CD4-positive, alpha-beta T cell (primary cell): ENCODE results near the gene NTNG2. TPM values are rescaled to one million over a fixed set of nuclear protein-coding genes. Genes with fewer than 3 reads are reported as not detected.
A peak's percentile ranks its signal among the peaks of the same experiment; 100 is the strongest.

ENCODE experiments used
- ATAC-seq: fragments of 200-7000 bp; cut with Tn5 transposase; one replicate; pipeline ENCODE4 v1.10.0; 2022; ENCODE audit warnings: mild to moderate bottlenecking; ENCODE audit not compliant: poor library complexity
- CTCF ChIA-PET: fragments of 350-600 bp; sonication (Branson Sonifier 250); formaldehyde crosslinking; loops from one replicate; lab custom pipeline; 2021; ENCODE audit warnings: antibody characterized with exemption, inconsistent platforms; lab: Charles Lee
- POLR2A ChIA-PET: fragments of 350-600 bp; sonication (Branson Sonifier 250); formaldehyde crosslinking; loops from one replicate; lab custom pipeline; 2021; ENCODE audit warnings: antibody characterized with exemption, inconsistent platforms; lab: Charles Lee
- DNase-seq, 14 experiments: peaks; one replicate each; pipeline ENCODE4 v3.0.0-alpha.2; 2013 to 2020; ENCODE audit warnings: mixed read lengths in 2 of 14
- H3K27ac ChIP-seq, 2 donors: one replicate each; pipeline versions ENCODE4 v1.5.1 to v1.7.0; 2013; ENCODE audit warnings: low read length in 2 of 2, low read depth in 1 of 2, mild to moderate bottlenecking in 1 of 2
- H3K27me3 ChIP-seq, 2 experiments: 1 replicate in 1 of 2; 2 replicates in 1 of 2; pipeline versions ENCODE4 v1.6.1 to v1.7.0; 2013; ENCODE audit warnings: low read length in 2 of 2, control low read depth in 1 of 2, mild to moderate bottlenecking in 1 of 2, moderate library complexity in 1 of 2; ENCODE audit not compliant: insufficient read depth in 2 of 2, control insufficient read depth in 1 of 2
- H3K36me3 ChIP-seq: one replicate; pipeline ENCODE4 v1.6.1; 2013; ENCODE audit warnings: low read length, control low read depth; ENCODE audit not compliant: insufficient read depth
- H3K4me1 ChIP-seq: one replicate; pipeline ENCODE4 v1.6.1; 2013; ENCODE audit warnings: low read length, control low read depth; ENCODE audit not compliant: insufficient read depth
- H3K4me3 ChIP-seq: one replicate; pipeline ENCODE4 v1.5.1; 2013; ENCODE audit warnings: mild to moderate bottlenecking, low read length, moderate library complexity
- H3K9me3 ChIP-seq, 2 experiments: 1 replicate in 1 of 2; 2 replicates in 1 of 2; pipeline versions ENCODE4 v1.6.1 to v1.7.0; 2013; ENCODE audit warnings: low read length in 2 of 2, mild to moderate bottlenecking in 2 of 2, control low read depth in 1 of 2, moderate library complexity in 1 of 2; ENCODE audit not compliant: control insufficient read depth in 1 of 2, insufficient read depth in 1 of 2
- H3K27ac Mint-ChIP-seq: one replicate; pipeline ENCODE4 v1.8.0; 2020; ENCODE audit warnings: mixed read lengths
- H3K27me3 Mint-ChIP-seq: one replicate; pipeline ENCODE4 v1.8.0; 2021; ENCODE audit warnings: mixed read lengths
- H3K36me3 Mint-ChIP-seq: one replicate; pipeline ENCODE4 v1.8.0; 2021; ENCODE audit warnings: low read depth, mixed read lengths
- H3K4me1 Mint-ChIP-seq: one replicate; pipeline ENCODE4 v1.8.0; 2021; ENCODE audit warnings: low read depth, mixed read lengths
- H3K4me3 Mint-ChIP-seq: one replicate; pipeline ENCODE4 v1.8.0; 2020; ENCODE audit warnings: mild to moderate bottlenecking, mixed read lengths
- H3K9me3 Mint-ChIP-seq: one replicate; pipeline ENCODE4 v1.8.0; 2020; ENCODE audit warnings: mixed read lengths
- CTCF ChIP-seq: fragments of 200-600 bp; IDR thresholded peaks from one replicate; pipeline ENCODE4 v1.8.0; 2022; ENCODE audit warnings: antibody characterized with exemption, mild to moderate bottlenecking
- intact Hi-C, 2 experiments: fragments of 100-400 bp; cut with DNase I in 1 of 2; cut with micrococcal nuclease in 1 of 2; formaldehyde crosslinking; loops; one replicate each; pipeline versions ENCODE4 v1.15.1 to v1.9.0; 2023 to 2025; cut with DNase I, micrococcal nuclease
- total RNA-seq, 174 experiments: library from RNA in 2 of 174; stranded (reverse) in 2 of 174; gene quantifications; one replicate each; pipeline ENCODE4 v1.2.3 and lab custom pipeline; 2021 to 2026

Gene NTNG2
- total RNA-seq, 2 experiments from 2014 or later: 2.2 to 2.6 TPM

DNA sequence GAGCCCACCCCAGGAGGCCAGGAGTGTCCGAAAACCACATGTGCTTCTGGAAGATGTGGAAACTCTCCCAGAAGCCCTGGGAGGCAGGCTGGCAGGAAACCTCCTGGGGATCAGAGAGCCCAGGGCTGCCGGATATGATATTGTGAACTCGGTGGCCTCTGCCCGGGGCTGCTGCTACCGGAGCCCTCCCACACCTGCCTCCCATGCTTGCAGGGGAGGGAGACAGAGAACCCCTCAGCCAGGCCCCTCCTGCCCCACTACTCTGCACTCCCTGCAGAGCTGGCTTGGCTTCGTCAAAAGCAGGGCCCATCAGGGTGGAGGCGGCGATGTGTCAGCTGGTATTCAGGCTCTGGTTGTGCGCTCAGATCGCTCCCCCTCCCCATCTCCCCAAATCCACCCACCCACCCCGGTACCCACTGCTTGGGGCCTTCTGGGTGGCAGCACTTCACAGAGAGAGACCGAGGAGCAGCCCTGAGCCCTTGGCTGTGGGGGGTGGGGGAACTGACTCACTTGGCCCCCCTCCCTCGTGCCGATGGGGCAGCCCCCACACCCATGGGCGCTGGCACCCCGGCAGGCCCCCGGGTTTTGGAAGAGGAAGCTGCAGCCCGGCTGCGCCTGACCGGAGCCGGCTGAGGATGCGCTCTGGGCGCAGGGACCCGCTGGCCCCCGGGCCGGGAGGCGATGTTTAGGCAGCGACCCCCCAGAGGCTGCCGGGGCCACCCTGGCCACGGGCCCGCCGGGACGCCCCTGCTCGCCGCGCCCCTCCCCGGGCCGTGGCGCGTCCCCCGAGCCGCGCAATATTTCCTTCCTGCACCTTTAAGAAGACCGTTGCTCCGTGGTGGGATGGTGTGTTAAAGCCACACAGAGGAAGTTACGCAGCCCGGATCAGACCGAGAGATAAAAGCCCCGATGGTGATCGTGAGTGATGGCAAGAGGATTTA is 786 bp upstream of the NTNG2 start:
- Histone ChIP-seq H3K4me3 (peak overlapping the region; percentile 52), H3K27me3 (peaks cover 27 to 44% of the 10 kb centered on the region in 2 experiments), H3K9me3 (no peaks in the 10 kb centered on the region), H3K4me1 (peaks cover 29% of the 10 kb centered on the region), H3K36me3 (no peaks in the 10 kb centered on the region), H3K27ac (no peak overlapping the region)
- CTCF ChIA-PET: no interaction called here
- H3K4me3 Mint-ChIP-seq: peak overlapping the region; percentile 97
- intact Hi-C loops: loop anchor here in 1 of 2 experiments (10.0 kb wide), 1 partner anchor 396 kb away; no protein-coding TSS in a partner anchor
- peaks cover 58% of the 10 kb centered on the region for H3K27me3 Mint-ChIP-seq
- DNase-seq (peak; percentile 26 to 80 (median 38)), ATAC-seq (peak; percentile 67)
- H3K9me3 Mint-ChIP-seq: no peaks in the 10 kb centered on the region
- no peak overlapping the region for H3K27ac Mint-ChIP-seq
- H3K36me3 Mint-ChIP-seq: peaks cover 5% of the 10 kb centered on the region
- peaks cover 16% of the 10 kb centered on the region for H3K4me1 Mint-ChIP-seq
- POLR2A ChIA-PET: interaction anchor here (0.6 kb wide), 1 partner anchor 1217 kb away, joined by 3 read pairs; no protein-coding TSS in a partner anchor
- no peak for TF ChIP-seq CTCF

- intact Hi-C loops: loop anchor here in 1 of 2 experiments (10.0 kb wide), 1 partner anchor 398 kb away; no protein-coding TSS in a partner anchor
- Histone ChIP-seq H3K27me3 (peaks cover 42 to 62% of the 10 kb centered on the region in 2 experiments), H3K27ac (no peak overlapping the region), H3K9me3 (peaks cover 0 to 4% of the 10 kb centered on the region in 2 experiments), H3K4me1 (peaks cover 29% of the 10 kb centered on the region), H3K4me3 (peak overlapping the region; percentile 64), H3K36me3 (no peaks in the 10 kb centered on the region)
- peak in 1 of 14 experiments; percentile 18 for DNase-seq
- POLR2A ChIA-PET: interaction anchor here (0.6 to 1.0 kb wide), 5 partner anchors 78 to 1448 kb away, joined by 3 to 5 read pairs (median 3); partner anchors contain the start of genes MED27 and NUP214
- CTCF ChIA-PET: interaction anchor here (1.6 kb wide), 1 partner anchor 73 kb away, joined by 4 read pairs; no protein-coding TSS in a partner anchor
- peaks cover 5% of the 10 kb centered on the region for H3K36me3 Mint-ChIP-seq
- peaks cover 16% of the 10 kb centered on the region for H3K4me1 Mint-ChIP-seq
- no peaks in the 10 kb centered on the region for H3K9me3 Mint-ChIP-seq
- no peak for ATAC-seq
- H3K4me3 Mint-ChIP-seq: peak overlapping the region; percentile 93
- TF ChIP-seq CTCF: no peak
- peaks cover 75% of the 10 kb centered on the region for H3K27me3 Mint-ChIP-seq
- H3K27ac Mint-ChIP-seq: no peak overlapping the region
These were observed 1.1 kb downstream of the NTNG2 start for GRCh38 chr9:132162764-132163456.

DNA sequence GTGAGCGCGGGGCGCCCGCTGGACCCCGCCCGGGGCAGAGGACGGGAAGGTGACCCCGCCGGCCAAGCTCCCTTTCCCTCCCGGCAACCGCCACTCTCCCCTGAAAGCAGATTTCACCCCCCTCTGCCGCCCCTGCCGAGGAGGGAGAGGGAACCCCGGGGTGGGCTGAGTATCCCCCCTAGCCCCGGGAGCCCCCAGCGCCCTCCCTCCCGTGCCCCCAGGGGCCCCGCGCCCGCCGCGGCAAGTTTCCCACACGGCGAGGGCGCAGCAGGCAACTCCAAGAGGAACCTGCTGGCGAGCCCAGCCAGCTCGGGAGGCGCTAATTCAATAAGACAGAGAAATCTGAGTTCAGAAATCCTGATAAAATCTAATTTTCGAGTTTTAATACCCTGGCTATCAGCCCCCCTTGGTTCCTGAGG is 1.6 kb downstream of the NTNG2 start:
- Mint-ChIP-seq H3K36me3 (peaks cover 5% of the 10 kb centered on the region), H3K9me3 (no peaks in the 10 kb centered on the region), H3K4me3 (peak overlapping the region; percentile 55), H3K4me1 (peaks cover 16% of the 10 kb centered on the region), H3K27me3 (peaks cover 75% of the 10 kb centered on the region), H3K27ac (no peak overlapping the region)
- intact Hi-C loops: loop anchor here in 1 of 2 experiments (10.0 kb wide), 1 partner anchor 399 kb away; no protein-coding TSS in a partner anchor
- ChIA-PET CTCF (interaction anchor here (1.6 kb wide), 1 partner anchor 73 kb away, joined by 4 read pairs; no protein-coding TSS in a partner anchor), POLR2A (interaction anchor here (0.6 to 2.2 kb wide), 3 partner anchors 78 to 1449 kb away, joined by 3 to 7 read pairs (median 3); no protein-coding TSS in a partner anchor)
- TF ChIP-seq CTCF: no peak
- peaks cover 29% of the 10 kb centered on the region for H3K4me1 ChIP-seq
- peaks cover 0 to 10% of the 10 kb centered on the region in 2 experiments for H3K9me3 ChIP-seq
- H3K36me3 ChIP-seq: no peaks in the 10 kb centered on the region
- peaks cover 45 to 67% of the 10 kb centered on the region in 2 experiments for H3K27me3 ChIP-seq
- H3K27ac ChIP-seq: no peak overlapping the region
- no peak overlapping the region for H3K4me3 ChIP-seq
- ATAC-seq (no peak), DNase-seq (peak in 1 of 14 experiments; percentile 20)
